Measurements from ENCODE around the gene ITK. TPM values are rescaled to one million over a fixed set of nuclear protein-coding genes. Genes with fewer than 3 reads are reported as not detected.

ITK gene
- total RNA-seq, 6 experiments from 2014 or later: not detected

GRCh38 chr5:157292599-157292998 is 112.0 kb downstream of the ITK start:
- H3K4me1 Mint-ChIP-seq (ENCODE audit: low read depth): peaks cover 30% of the 10 kb centered on the region
- TF ChIP-seq, protein P1, sequence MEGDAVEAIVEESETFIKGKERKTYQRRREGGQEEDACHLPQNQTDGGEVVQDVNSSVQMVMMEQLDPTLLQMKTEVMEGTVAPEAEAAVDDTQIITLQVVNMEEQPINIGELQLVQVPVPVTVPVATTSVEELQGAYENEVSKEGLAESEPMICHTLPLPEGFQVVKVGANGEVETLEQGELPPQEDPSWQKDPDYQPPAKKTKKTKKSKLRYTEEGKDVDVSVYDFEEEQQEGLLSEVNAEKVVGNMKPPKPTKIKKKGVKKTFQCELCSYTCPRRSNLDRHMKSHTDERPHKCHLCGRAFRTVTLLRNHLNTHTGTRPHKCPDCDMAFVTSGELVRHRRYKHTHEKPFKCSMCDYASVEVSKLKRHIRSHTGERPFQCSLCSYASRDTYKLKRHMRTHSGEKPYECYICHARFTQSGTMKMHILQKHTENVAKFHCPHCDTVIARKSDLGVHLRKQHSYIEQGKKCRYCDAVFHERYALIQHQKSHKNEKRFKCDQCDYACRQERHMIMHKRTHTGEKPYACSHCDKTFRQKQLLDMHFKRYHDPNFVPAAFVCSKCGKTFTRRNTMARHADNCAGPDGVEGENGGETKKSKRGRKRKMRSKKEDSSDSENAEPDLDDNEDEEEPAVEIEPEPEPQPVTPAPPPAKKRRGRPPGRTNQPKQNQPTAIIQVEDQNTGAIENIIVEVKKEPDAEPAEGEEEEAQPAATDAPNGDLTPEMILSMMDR (IDR thresholded peaks at IDR 0.05): no peak
- H3K36me3 Mint-ChIP-seq (ENCODE audit: low read depth): no peaks in the 10 kb centered on the region
- DNase-seq: no peak
- H3K27me3 Mint-ChIP-seq (ENCODE audit: insufficient read depth): peaks cover 3% of the 10 kb centered on the region; the same call in 1 of the 2 replicates
- H3K4me3 Mint-ChIP-seq: no peak overlapping the region
- no peaks in the 10 kb centered on the region for H3K9me3 Mint-ChIP-seq
- no peak overlapping the region for H3K27ac Mint-ChIP-seq

DNA sequence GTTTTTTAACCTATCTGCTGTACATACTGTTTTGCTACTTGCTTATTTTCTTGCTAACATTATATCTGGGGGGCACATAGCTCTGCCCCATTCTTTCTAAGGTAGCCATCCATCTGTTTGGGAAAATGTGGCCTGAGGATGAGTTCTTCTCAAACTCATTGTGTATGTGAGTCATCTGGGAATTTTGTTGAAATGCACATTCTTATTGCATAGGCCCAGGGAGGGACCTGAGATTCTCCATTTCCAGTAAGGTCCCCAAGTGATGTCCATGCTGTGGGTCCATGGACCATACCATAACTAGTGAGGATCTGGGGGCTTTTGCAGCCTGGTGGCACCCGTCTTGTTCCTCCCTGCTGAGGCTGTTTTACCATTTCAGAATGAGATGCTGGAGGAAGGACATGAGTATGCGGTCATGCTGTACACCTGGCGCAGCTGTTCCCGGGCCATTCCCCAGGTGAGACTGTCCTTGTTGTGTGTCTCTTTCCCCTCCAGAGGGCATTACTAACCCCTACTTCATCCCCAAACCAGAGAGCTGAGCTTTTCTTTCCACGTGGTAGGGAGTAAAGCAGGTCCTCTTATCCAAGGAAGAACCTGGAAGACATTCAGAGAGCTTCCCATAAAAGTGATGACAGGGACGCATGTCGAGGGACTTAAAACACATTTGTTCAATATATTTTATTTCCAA is 113.9 kb downstream of the ITK start:
- Mint-ChIP-seq H3K9me3 (no peaks in the 10 kb centered on the region), H3K4me3 (no peak overlapping the region), H3K36me3 (ENCODE audit: low read depth) (no peaks in the 10 kb centered on the region; the same call in 1 of the 2 replicates), H3K27me3 (ENCODE audit: insufficient read depth) (peaks cover 3% of the 10 kb centered on the region; the same call in 1 of the 2 replicates), H3K4me1 (ENCODE audit: low read depth) (peaks cover 22% of the 10 kb centered on the region), H3K27ac (no peak overlapping the region)
- DNase-seq: no peak
- TF ChIP-seq, protein P1 (IDR thresholded peaks at IDR 0.05): no peak

- Mint-ChIP-seq H3K27me3 (ENCODE audit: insufficient read depth) (no peaks in the 10 kb centered on the region; the same call in 1 of the 2 replicates), H3K4me1 (ENCODE audit: low read depth) (peaks cover 15% of the 10 kb centered on the region), H3K9me3 (no peaks in the 10 kb centered on the region), H3K27ac (no peak overlapping the region), H3K36me3 (ENCODE audit: low read depth) (no peaks in the 10 kb centered on the region; the same call in 1 of the 2 replicates), H3K4me3 (no peak overlapping the region)
- TF ChIP-seq, protein P1 (IDR thresholded peaks at IDR 0.05): no peak
- no peak for DNase-seq
Measured at GRCh38 chr5:157295247-157295646, 114.6 kb downstream of the ITK start.

DNA sequence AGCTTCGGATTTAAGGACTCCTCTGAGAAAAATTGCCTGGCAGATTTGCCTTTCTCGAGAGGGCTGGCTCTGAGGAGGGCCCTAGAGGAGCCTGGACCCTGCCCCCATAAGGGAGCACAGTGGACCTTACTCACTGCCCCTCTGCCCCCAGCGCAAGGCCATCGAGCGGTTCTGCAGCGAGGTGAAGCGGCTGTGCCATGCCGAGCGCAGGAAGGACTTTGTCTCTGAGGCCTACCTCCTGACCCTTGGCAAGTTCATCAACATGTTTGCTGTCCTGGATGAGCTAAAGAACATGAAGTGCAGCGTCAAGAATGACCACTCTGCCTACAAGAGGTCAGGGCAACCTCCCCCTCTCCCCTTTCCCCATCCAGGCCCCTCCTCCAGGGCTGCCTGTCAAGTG is 119.9 kb downstream of the ITK start:
- TF ChIP-seq, protein P1 (IDR thresholded peaks at IDR 0.05): no peak
- no peaks in the 10 kb centered on the region; the same call in 1 of the 2 replicates for H3K27me3 Mint-ChIP-seq (ENCODE audit: insufficient read depth)
- H3K36me3 Mint-ChIP-seq (ENCODE audit: low read depth): no peaks in the 10 kb centered on the region; the same call in 1 of the 2 replicates
- no peak for DNase-seq
- H3K4me3 Mint-ChIP-seq: no peak overlapping the region
- no peaks in the 10 kb centered on the region for H3K4me1 Mint-ChIP-seq (ENCODE audit: low read depth)
- H3K27ac Mint-ChIP-seq: no peak overlapping the region
- no peaks in the 10 kb centered on the region for H3K9me3 Mint-ChIP-seq

- no peak for DNase-seq
- TF ChIP-seq, protein P1 (IDR thresholded peaks at IDR 0.05): no peak
- Mint-ChIP-seq H3K4me1 (ENCODE audit: low read depth) (no peaks in the 10 kb centered on the region; the same call in 1 of the 2 replicates), H3K27me3 (ENCODE audit: insufficient read depth) (no peaks in the 10 kb centered on the region; the same call in 1 of the 2 replicates), H3K27ac (no peak overlapping the region), H3K4me3 (no peak overlapping the region), H3K9me3 (no peaks in the 10 kb centered on the region), H3K36me3 (ENCODE audit: low read depth) (no peaks in the 10 kb centered on the region; the same call in 1 of the 2 replicates)
Measured at GRCh38 chr5:157301066-157301465, 120.4 kb downstream of the ITK start.

Measured in HFFc6 (cell line).